A549 (cell line): ENCODE results near the gene CYP26C1.

Experiments used
- EP300 ChIP-seq, 2 experiments: fragments of >200 bp; sonication (Bioruptor Twin); formaldehyde crosslinking; IDR thresholded peaks; 2 replicates in 1 of 2; 3 replicates in 1 of 2; pipeline ENCODE4 v1.6.1; 2016 to 2017
- ESRRA ChIP-seq: fragments of 150-350 bp; IDR thresholded peaks from 2 replicates; pipeline ENCODE4 v1.6.1; 2014; ENCODE audit warnings: mild to moderate bottlenecking, low read length, borderline replicate concordance
- FOSL2 ChIP-seq, 2 experiments: fragments of 450-650 bp in 1 of 2; fragments of >200 bp in 1 of 2; sonication (Bioruptor Twin) in 1 of 2; formaldehyde crosslinking; IDR thresholded peaks; 2 replicates each; pipeline versions ENCODE4 v1.5.0 to v1.6.1; 2016 to 2020; ENCODE audit warnings: mild to moderate bottlenecking in 1 of 2, moderate library complexity in 1 of 2
- KDM1A ChIP-seq: fragments of 200-600 bp; sonication (generic); IDR thresholded peaks from 2 replicates; pipeline ENCODE4 v1.6.1; 2016; ENCODE audit warnings: low read depth, mild to moderate bottlenecking
- KDM5A ChIP-seq: fragments of 200-600 bp; sonication (generic); IDR thresholded peaks from 2 replicates; pipeline ENCODE4 v1.6.1; 2016; ENCODE audit warnings: antibody characterized with exemption, mild to moderate bottlenecking
- POLR2A ChIP-seq: IDR thresholded peaks from 2 replicates; pipeline ENCODE4 v1.6.1; 2012; ENCODE audit warnings: mild to moderate bottlenecking, low read length
- POLR2AphosphoS2 ChIP-seq: conservative IDR thresholded peaks from 2 replicates; pipeline ENCODE4 v1.6.1; 2012; ENCODE audit warnings: low read length, improper control_type of control experiment, inconsistent platforms
- RAD21 ChIP-seq, 2 experiments: fragments of >200 bp in 1 of 2; sonication (Bioruptor Twin) in 1 of 2; formaldehyde crosslinking in 1 of 2; IDR thresholded peaks in 1 of 2; conservative IDR thresholded peaks in 1 of 2; 2 replicates in 1 of 2; 3 replicates in 1 of 2; pipeline ENCODE4 v1.6.1; 2012 to 2018; ENCODE audit warnings: inconsistent platforms in 1 of 2
- RFX5 ChIP-seq: fragments of 450-650 bp; IDR thresholded peaks from 2 replicates; pipeline ENCODE4 v1.7.1; 2014; ENCODE audit warnings: antibody characterized with exemption, mild to moderate bottlenecking, moderate library complexity
- TF ChIP-seq, protein P1 (sequence below): fragments of >200 bp; sonication (Bioruptor Twin); formaldehyde crosslinking; IDR thresholded peaks from 3 replicates; pipeline ENCODE4 v1.5.1; 2016
- TF ChIP-seq, protein P2 (sequence below): fragments of 250-450 bp; sonication (Bioruptor Pico); IDR thresholded peaks from 2 replicates; pipeline ENCODE4 v1.5.0; 2021; ENCODE audit warnings: mild to moderate bottlenecking, moderate library complexity, borderline replicate concordance
- TF ChIP-seq, protein P3 (sequence below): IDR thresholded peaks from 2 replicates; pipeline ENCODE4 v1.6.1; 2012
- TF ChIP-seq, protein P4 (sequence below): IDR thresholded peaks from 2 replicates; pipeline ENCODE4 v1.6.1; 2012
- TF ChIP-seq, protein P5 (sequence below): fragments of >200 bp; sonication (Bioruptor Twin); formaldehyde crosslinking; IDR thresholded peaks from 2 replicates; pipeline ENCODE4 v1.6.1; 2016

DNA sequence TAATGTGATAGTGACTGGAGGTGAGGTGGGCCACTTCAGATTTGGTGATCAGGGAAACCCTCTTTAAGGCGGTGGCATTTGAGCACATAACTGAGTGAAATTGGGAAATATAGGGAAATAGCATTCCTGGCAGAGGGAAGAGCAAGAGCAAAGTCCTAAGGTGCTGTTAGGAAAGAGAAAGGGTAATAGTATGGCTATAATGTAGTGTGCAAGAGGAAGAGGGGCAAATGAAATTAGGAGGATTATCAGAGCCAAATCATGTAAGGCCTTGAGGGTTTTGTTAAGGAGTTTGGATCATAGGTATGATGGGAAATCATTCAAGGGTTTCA is 27.8 kb upstream of the CYP26C1 start:
- TF ChIP-seq EP300 (IDR thresholded peaks at IDR 0.05) (no peak), RAD21 (conservative IDR thresholded peaks at IDR 0.05 in 1 of 2, IDR thresholded peaks at IDR 0.05 in 1 of 2) (no peak), KDM5A (no peak), POLR2A (no peak), RFX5 (no peak), FOSL2 (IDR thresholded peaks at IDR 0.05) (no peak), FOSL2 (CRISPR knock-in tag; IDR thresholded peaks at IDR 0.05) (no peak), KDM1A (no peak), POLR2AphosphoS2 (no peak), ESRRA (no peak)
- TF ChIP-seq, protein P1, sequence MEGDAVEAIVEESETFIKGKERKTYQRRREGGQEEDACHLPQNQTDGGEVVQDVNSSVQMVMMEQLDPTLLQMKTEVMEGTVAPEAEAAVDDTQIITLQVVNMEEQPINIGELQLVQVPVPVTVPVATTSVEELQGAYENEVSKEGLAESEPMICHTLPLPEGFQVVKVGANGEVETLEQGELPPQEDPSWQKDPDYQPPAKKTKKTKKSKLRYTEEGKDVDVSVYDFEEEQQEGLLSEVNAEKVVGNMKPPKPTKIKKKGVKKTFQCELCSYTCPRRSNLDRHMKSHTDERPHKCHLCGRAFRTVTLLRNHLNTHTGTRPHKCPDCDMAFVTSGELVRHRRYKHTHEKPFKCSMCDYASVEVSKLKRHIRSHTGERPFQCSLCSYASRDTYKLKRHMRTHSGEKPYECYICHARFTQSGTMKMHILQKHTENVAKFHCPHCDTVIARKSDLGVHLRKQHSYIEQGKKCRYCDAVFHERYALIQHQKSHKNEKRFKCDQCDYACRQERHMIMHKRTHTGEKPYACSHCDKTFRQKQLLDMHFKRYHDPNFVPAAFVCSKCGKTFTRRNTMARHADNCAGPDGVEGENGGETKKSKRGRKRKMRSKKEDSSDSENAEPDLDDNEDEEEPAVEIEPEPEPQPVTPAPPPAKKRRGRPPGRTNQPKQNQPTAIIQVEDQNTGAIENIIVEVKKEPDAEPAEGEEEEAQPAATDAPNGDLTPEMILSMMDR, result no peak
- TF ChIP-seq, protein P2, sequence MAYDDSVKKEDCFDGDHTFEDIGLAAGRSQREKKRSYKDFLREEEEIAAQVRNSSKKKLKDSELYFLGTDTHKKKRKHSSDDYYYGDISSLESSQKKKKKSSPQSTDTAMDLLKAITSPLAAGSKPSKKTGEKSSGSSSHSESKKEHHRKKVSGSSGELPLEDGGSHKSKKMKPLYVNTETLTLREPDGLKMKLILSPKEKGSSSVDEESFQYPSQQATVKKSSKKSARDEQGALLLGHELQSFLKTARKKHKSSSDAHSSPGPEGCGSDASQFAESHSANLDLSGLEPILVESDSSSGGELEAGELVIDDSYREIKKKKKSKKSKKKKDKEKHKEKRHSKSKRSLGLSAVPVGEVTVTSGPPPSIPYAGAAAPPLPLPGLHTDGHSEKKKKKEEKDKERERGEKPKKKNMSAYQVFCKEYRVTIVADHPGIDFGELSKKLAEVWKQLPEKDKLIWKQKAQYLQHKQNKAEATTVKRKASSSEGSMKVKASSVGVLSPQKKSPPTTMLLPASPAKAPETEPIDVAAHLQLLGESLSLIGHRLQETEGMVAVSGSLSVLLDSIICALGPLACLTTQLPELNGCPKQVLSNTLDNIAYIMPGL, result no peak
- TF ChIP-seq, protein P3, sequence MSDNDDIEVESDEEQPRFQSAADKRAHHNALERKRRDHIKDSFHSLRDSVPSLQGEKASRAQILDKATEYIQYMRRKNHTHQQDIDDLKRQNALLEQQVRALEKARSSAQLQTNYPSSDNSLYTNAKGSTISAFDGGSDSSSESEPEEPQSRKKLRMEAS, result no peak
- TF ChIP-seq, protein P4, sequence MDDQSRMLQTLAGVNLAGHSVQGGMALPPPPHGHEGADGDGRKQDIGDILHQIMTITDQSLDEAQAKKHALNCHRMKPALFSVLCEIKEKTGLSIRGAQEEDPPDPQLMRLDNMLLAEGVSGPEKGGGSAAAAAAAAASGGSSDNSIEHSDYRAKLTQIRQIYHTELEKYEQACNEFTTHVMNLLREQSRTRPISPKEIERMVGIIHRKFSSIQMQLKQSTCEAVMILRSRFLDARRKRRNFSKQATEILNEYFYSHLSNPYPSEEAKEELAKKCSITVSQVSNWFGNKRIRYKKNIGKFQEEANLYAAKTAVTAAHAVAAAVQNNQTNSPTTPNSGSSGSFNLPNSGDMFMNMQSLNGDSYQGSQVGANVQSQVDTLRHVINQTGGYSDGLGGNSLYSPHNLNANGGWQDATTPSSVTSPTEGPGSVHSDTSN, result no peak
- TF ChIP-seq, protein P5, sequence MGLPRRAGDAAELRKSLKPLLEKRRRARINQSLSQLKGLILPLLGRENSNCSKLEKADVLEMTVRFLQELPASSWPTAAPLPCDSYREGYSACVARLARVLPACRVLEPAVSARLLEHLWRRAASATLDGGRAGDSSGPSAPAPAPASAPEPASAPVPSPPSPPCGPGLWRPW, result no peak
